Measurements from ENCODE around the gene TDRD12. TPM values are rescaled to one million over a fixed set of nuclear protein-coding genes. Genes with fewer than 3 reads are reported as not detected.
"Not testable (repeated sequence)": the region's sequence is repeated elsewhere in the genome, so short reads cannot be mapped to it uniquely, and the experiment has no call there.

Gene TDRD12
- polyA plus RNA-seq, 3 donors = 0.05 TPM; not detected in 2

GRCh38 chr19:32702010-32702409 lies 17.6 kb upstream of the TDRD12 start:
- peaks cover 33 to 72% of the 10 kb centered on the region in 2 donors for H3K36me3 ChIP-seq (replicated peaks in 1 of 2; ENCODE audit: control insufficient read depth in 1 of 2, insufficient read depth in 2 of 2, low read length in 2 of 2)
- no peak overlapping the region for H3K27ac ChIP-seq (ENCODE audit: low read depth in 1 of 2, low read length in 2 of 2)
- no peak for DNase-seq
- peaks cover 2 to 3% of the 10 kb centered on the region in 2 donors for H3K4me1 ChIP-seq (ENCODE audit: control insufficient read depth in 1 of 2, insufficient read depth in 2 of 2, low read length in 2 of 2)
- H2AFZ ChIP-seq (ENCODE audit: insufficient read depth, low read depth, low read length, poor library complexity, severe bottlenecking) = no peak overlapping the region
- Mint-ChIP-seq H3K27me3 (ENCODE audit: low read depth in 3 of 3) (peaks cover 0 to 2% (median 0%) of the 10 kb centered on the region in 3 donors), H3K9me3 (peaks cover 16 to 36% (median 27%) of the 10 kb centered on the region in 7 donors), H3K36me3 (peaks cover 68 to 90% of the 10 kb centered on the region in 2 donors), H3K4me1 (peaks cover 15% of the 10 kb centered on the region), H3K4me3 (no peak overlapping the region), H3K27ac (no peak overlapping the region)
- H3K9me3 ChIP-seq (replicated peaks in 1 of 2; ENCODE audit: control insufficient read depth in 1 of 2, insufficient read depth in 1 of 2, low read length in 2 of 2) = peaks cover 18 to 23% of the 10 kb centered on the region in 2 donors
- H3K9ac ChIP-seq (ENCODE audit: insufficient read depth, low read length, poor library complexity, severe bottlenecking) = no peak overlapping the region
- H3K79me2 ChIP-seq (ENCODE audit: insufficient read depth, low read length) = peaks cover 96% of the 10 kb centered on the region
- H3K27me3 ChIP-seq (ENCODE audit: control insufficient read depth in 2 of 2, insufficient read depth in 2 of 2, low read length in 2 of 2) = no peaks in the 10 kb centered on the region
- peaks cover 71% of the 10 kb centered on the region for H4K20me1 ChIP-seq (ENCODE audit: insufficient read depth, low read length)
- WGBS (ENCODE audit: insufficient coverage) = 100% methylated on average over 3 of the region's 5 CpGs
- H3K4me2 ChIP-seq (replicated peaks; ENCODE audit: extremely low read depth, low read length, poor library complexity, severe bottlenecking) = no peak overlapping the region
- TF ChIP-seq CTCF (IDR thresholded peaks at IDR 0.05) = no peak
- no peak overlapping the region for H3K4me3 ChIP-seq (replicated peaks in 1 of 3; ENCODE audit: low read depth in 2 of 3, low read length in 3 of 3)
- intact Hi-C loops (cut with micrococcal nuclease) = no loop called here

- H3K27me3 Mint-ChIP-seq (ENCODE audit: low read depth in 3 of 3); H3K9ac ChIP-seq (ENCODE audit: insufficient read depth, low read length, poor library complexity, severe bottlenecking); H3K27me3 ChIP-seq (ENCODE audit: control insufficient read depth in 2 of 2, insufficient read depth in 2 of 2, low read length in 2 of 2); H3K27ac Mint-ChIP-seq; H3K4me1 ChIP-seq (ENCODE audit: control insufficient read depth in 1 of 2, insufficient read depth in 2 of 2, low read length in 2 of 2); DNase-seq; H2AFZ ChIP-seq (ENCODE audit: insufficient read depth, low read depth, low read length, poor library complexity, severe bottlenecking); intact Hi-C loops (cut with micrococcal nuclease); H3K27ac ChIP-seq (ENCODE audit: low read depth in 1 of 2, low read length in 2 of 2); H3K4me3 ChIP-seq (replicated peaks in 1 of 3; ENCODE audit: low read depth in 2 of 3, low read length in 3 of 3); H3K4me2 ChIP-seq (replicated peaks; ENCODE audit: extremely low read depth, low read length, poor library complexity, severe bottlenecking); H3K4me3 Mint-ChIP-seq: not testable (repeated sequence)
- peaks cover 58 to 82% of the 10 kb centered on the region in 2 donors for H3K36me3 Mint-ChIP-seq
- Histone ChIP-seq H3K79me2 (ENCODE audit: insufficient read depth, low read length) (peaks cover 90% of the 10 kb centered on the region), H3K9me3 (replicated peaks in 1 of 2; ENCODE audit: control insufficient read depth in 1 of 2, insufficient read depth in 1 of 2, low read length in 2 of 2) (peaks cover 18 to 23% of the 10 kb centered on the region in 2 donors), H4K20me1 (ENCODE audit: insufficient read depth, low read length) (peaks cover 72% of the 10 kb centered on the region), H3K36me3 (replicated peaks in 1 of 2; ENCODE audit: control insufficient read depth in 1 of 2, insufficient read depth in 2 of 2, low read length in 2 of 2) (peaks cover 27 to 66% of the 10 kb centered on the region in 2 donors)
- 100% methylated on average over 2 of the region's 2 CpGs for WGBS (ENCODE audit: insufficient coverage)
- H3K4me1 Mint-ChIP-seq = peaks cover 11% of the 10 kb centered on the region
- peaks cover 16 to 35% (median 27%) of the 10 kb centered on the region in 7 donors for H3K9me3 Mint-ChIP-seq
Measured at GRCh38 chr19:32704006-32704405, 15.6 kb upstream of the TDRD12 start.
